NCI-H1092 (cell line): ENCODE results near the gene TBX21.

Experiments
- DNase-seq: peaks from one replicate; lab custom pipeline; 2025; lab: John Stamatoyannopoulos, UW

Gene TBX21, protein sequence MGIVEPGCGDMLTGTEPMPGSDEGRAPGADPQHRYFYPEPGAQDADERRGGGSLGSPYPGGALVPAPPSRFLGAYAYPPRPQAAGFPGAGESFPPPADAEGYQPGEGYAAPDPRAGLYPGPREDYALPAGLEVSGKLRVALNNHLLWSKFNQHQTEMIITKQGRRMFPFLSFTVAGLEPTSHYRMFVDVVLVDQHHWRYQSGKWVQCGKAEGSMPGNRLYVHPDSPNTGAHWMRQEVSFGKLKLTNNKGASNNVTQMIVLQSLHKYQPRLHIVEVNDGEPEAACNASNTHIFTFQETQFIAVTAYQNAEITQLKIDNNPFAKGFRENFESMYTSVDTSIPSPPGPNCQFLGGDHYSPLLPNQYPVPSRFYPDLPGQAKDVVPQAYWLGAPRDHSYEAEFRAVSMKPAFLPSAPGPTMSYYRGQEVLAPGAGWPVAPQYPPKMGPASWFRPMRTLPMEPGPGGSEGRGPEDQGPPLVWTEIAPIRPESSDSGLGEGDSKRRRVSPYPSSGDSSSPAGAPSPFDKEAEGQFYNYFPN

DNA sequence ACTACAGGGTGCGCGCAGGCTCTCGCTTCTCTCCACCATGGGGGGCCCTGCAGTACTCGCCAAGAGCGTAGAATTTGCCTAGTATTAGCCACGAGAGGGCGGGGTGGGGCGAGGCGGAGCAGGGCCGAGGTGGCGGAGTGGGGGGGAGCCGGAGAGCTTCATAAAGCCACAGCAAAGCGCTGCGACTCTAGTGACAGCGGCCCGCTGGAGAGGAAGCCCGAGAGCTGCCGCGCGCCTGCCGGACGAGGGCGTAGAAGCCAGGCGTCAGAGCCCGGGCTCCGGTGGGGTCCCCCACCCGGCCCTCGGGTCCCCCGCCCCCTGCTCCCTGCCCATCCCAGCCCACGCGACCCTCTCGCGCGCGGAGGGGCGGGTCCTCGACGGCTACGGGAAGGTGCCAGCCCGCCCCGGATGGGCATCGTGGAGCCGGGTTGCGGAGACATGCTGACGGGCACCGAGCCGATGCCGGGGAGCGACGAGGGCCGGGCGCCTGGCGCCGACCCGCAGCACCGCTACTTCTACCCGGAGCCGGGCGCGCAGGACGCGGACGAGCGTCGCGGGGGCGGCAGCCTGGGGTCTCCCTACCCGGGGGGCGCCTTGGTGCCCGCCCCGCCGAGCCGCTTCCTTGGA lies at the start of gene TBX21:
TBX21 (plus strand) TSS at position 190 of the 627 bp plus-strand sequence; CDS start at position 409, 219 bp downstream.
- DNase-seq: peak; percentile 47

GRCh38 chr17:47684025-47684424 lies 49.0 kb upstream of the TBX21 start:
- DNase-seq: no peak

GRCh38 chr17:47684535-47685193 lies 48.4 kb upstream of the TBX21 start:
- no peak for DNase-seq

DNA sequence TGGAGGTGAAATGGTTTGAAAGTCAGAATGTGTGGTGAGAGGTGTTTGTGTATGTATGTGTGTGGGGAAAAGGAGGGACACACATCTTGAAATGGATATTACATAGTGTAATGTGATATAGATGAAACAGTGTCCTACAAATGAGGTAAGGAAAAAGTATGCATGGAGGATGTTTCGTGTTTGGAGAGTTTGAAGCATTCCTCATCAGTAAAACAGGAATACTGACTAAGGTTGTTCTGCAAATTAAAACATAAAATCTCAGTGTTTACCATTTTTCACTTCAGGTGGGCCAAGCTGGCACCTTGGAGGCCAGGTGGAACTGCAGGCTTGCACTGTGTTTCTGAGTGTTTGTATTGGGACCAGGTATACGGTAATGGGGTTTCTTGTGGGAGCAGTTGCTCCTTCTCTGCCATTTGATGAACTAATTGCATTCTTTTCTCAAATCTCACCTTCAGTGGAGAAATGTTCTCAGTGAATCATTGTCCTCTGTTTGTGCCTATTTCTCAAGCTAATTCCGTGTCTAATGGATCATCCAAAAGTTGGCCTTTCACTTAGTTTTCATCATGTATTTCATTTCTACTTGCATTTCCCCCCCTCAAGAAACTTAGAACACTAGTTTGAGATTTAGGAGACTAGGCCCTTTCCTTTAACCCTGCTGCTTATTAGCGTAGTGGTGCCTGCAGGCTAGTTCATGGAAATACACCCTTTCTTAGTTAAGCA lies 47.3 kb upstream of the TBX21 start:
- DNase-seq: no peak

- no peak for DNase-seq
Observed at GRCh38 chr17:47686276-47686635, 46.8 kb upstream of the TBX21 start.

DNA sequence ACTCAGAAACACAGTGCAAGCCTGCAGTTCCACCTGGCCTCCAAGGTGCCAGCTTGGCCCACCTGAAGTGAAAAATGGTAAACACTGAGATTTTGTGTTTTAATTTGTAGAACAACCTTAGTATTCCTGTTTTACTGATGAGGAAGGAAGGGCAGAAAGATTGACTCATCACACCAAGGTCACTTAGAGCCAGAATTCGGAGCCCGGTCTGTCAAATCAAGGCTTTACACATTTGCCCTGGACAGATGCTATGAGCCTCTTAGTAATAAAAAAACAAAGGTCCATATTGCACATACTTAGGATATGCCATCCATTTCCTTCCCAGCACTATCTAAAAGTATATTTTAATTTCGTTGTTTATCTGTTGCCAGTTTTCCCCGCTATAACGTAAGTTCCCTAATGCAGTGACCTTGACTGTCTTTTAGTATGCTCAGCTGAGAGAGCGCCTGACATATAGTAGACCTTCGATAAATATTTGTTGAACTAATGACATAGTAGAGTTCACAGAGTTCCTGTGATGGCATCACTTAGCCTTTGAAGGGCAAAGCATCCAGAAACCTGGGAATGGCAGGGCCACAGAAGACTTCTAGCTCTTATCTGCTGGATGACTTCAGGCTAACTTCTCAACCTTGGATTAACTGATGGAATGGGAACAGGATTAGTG lies 46.2 kb upstream of the TBX21 start:
- DNase-seq: no peak

- no peak for DNase-seq
Observed at GRCh38 chr17:47687328-47687690, 45.7 kb upstream of the TBX21 start.

DNA sequence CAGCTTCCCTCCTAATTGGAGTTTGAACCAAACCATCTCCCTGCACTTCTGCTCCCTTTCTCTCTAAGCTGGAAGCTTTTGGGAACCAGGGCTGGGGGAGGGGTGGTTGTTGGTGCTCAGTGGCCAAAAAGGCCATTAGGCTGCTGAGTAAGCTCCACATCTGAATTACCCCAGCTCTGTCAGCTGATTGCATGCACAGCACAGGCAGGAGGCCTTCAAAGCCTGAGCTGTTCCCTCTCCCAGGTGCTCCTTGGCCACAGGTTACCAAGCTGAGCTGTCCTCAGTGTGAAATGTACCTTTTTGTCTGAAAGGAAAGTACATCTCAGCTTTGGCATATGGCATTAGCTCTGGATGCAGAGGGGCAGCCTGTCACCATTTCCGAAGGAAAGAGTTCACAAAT lies 45.3 kb upstream of the TBX21 start:
- DNase-seq: no peak

- DNase-seq: no peak
Observed at GRCh38 chr17:47690121-47690520, 42.9 kb upstream of the TBX21 start.

GRCh38 chr17:47692137-47692894 lies 40.7 kb upstream of the TBX21 start:
- no peak for DNase-seq

DNA sequence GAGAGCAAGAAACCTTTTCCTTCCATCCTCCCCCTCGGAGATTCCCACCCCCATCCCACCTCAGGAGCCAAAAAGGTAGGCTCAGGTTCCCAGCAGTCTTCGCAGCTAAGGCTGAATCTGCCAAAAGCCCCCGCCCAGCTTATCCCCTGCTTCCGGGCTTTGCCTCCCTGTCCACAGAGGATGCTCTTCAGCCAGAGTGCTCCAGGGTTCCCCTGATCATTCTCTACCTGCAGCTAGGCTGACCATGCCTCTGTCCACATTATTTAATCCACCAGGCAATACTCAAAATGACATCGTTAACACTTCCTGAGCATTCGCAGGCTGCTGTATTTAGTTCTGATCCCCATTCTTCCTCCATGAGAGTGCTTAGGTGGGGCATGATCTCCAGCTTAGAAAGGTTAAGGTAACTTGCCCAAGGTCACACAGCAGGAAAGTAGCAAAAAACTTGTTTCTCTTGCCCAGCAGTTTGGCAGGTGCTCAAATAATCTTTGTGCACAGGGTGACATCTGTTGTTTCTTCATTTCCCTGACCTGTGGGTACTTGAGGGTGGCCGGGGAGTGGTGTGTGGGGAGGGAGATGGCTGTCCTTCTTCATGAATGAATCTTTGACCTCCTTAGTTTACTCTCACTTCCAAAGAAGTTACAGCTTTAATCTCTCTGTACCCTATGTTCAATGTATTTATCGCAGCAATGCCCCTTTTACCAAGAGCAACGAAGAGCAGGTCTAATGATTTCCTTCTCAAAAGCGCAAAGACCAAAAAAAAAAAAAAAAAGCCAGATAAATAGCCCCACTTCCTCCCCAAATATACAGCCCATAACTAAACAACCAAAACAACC lies 39.9 kb upstream of the TBX21 start:
- DNase-seq: no peak

GRCh38 chr17:47693731-47694580 lies 39.1 kb upstream of the TBX21 start, which contains the start of gene TBKBP1:
Gene TBKBP1 (plus strand): TSS chr17:47694161. CDS start chr17:47696113, 1,952 bp downstream.
- peak; percentile 43 for DNase-seq

GRCh38 chr17:47694581-47695428 lies 38.2 kb upstream of the TBX21 start:
- DNase-seq: no peak

DNA sequence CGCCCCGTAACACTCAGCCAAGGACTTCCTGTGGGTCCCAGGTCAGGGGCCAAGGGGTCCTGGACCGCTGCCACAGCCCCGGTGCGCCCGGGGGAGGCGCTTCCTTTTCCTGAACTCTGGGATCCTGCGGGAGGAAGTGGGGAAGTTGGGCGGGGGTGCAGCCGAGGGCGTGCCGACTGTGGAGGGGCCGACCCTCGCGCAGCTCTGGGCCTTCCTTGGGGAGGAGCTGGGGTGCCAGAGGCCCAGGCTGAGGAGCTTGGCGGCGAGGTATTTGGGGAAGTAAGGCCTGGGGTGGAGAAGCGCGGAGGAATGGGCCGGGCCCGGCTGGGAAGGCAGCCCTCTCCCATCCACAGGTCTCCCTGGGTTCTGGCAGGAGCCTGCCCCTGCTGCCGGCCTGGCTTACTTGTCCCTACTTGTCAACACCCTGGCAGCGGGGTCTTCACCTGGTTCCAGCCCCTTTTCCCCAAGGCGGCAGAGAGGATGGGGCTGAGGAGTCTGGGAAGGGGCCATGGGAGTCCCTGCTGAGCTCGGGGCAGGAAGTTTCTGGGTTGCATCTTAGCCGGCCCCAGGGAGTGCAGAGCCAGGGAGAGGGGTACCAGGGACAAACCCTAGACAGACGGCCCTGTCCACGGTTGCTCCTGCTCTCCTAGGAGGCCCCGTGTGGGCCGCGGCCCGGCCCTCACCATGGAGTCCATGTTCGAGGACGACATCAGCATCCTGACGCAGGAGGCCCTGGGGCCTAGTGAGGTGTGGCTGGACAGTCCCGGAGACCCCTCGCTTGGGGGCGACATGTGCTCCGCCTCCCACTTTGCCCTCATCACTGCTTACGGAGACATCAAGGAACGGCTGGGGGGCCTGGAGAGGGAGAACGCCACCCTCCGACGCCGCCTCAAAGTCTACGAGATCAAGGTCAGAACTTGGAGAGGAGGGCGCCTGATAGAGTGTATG lies 37.3 kb upstream of the TBX21 start:
- no peak for DNase-seq

- DNase-seq: no peak
Observed at GRCh38 chr17:47696717-47697642, 36.1 kb upstream of the TBX21 start.
